Activated naive CD4-positive, alpha-beta T cell treated with anti-CD3 and anti-CD28 coated beads, Interleukin-2, amount 50 U/mL, for 24 hours (primary cell): ENCODE results near the gene TJP1.
"Not testable (repeated sequence)": the region's sequence is repeated elsewhere in the genome, so short reads cannot be mapped to it uniquely, and the experiment has no call there.

Experiments
- H3K27ac Mint-ChIP-seq: one replicate; pipeline ENCODE4 v1.8.0; 2021; ENCODE audit warnings: mild to moderate bottlenecking, mixed read lengths
- H3K27me3 Mint-ChIP-seq: one replicate; pipeline ENCODE4 v1.8.0; 2021; ENCODE audit warnings: mixed read lengths
- H3K36me3 Mint-ChIP-seq: one replicate; pipeline ENCODE4 v1.8.0; 2021; ENCODE audit warnings: mixed read lengths
- H3K4me1 Mint-ChIP-seq: one replicate; pipeline ENCODE4 v1.8.0; 2021; ENCODE audit warnings: mixed read lengths
- H3K4me3 Mint-ChIP-seq: one replicate; pipeline ENCODE4 v1.8.0; 2021; ENCODE audit warnings: mild to moderate bottlenecking, mixed read lengths
- H3K9me3 Mint-ChIP-seq: one replicate; pipeline ENCODE4 v1.8.0; 2021; ENCODE audit warnings: mixed read lengths

TJP1 gene

DNA sequence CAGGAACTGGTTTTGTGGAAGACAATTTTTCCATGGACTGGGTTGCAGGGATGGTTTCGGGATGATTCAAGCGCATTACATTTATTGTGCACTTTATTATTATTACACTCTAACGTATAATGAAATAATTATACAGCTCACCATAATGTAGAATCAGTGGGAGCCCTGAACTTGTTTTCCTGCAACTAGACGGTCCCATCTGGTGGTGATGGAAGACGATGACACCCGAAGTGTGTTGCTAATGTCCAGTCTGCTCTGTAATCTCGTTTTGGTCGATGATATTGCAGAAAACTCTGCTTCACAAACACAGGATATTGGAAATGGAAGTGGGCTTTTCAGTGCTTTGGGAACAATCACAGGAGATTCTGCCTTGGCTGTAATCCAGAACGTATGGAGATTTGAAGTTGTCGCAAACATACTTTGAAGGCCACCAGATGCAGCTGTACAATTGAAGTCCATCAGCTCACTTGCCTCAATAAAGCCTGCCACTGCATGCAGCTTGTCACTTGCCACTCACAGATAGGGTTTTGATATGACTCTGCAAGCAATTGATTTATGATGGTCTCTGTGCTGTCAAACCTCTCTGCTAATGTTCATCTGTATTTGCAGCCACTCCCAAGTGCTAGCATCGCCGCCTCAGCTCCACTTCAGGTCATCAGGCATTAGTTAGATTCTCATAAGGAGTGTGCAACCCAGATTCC, 141.7 kb downstream of the TJP1 start:
- Mint-ChIP-seq H3K27me3 (peaks cover 18% of the 10 kb centered on the region), H3K36me3 (no peaks in the 10 kb centered on the region), H3K9me3 (no peaks in the 10 kb centered on the region), H3K4me3 (no peak overlapping the region), H3K4me1 (no peaks in the 10 kb centered on the region), H3K27ac (no peak overlapping the region)

DNA sequence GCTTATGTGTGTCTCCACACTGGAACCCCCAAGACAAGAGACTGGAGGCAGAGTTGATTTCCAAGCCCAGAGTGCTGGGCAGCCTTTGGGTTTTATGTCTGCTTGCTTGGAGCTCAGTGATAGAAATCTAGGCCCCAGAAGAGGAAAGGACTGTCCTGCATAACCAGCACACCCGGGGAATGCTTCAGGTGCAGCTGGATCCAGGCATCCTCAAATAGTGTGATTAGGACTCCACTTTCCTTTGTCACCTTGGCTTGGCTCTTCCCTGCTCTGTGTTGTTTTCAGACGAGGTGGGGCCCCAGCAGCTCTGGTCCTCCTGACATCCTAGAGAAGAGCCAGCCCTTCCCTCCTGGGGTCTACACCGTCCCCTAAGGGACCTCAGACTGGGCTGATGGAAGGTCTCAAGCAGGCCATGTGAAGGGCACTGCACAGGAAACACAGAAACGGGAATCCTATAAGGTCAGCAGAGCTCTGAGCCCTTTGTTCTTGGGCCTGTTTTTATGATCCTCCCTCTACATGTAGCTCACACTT, 143.7 kb downstream of the TJP1 start:
- Mint-ChIP-seq H3K4me3 (no peak overlapping the region), H3K36me3 (no peaks in the 10 kb centered on the region), H3K4me1 (peaks cover 2% of the 10 kb centered on the region), H3K27me3 (peaks cover 24% of the 10 kb centered on the region), H3K9me3 (no peaks in the 10 kb centered on the region), H3K27ac (no peak overlapping the region)

DNA sequence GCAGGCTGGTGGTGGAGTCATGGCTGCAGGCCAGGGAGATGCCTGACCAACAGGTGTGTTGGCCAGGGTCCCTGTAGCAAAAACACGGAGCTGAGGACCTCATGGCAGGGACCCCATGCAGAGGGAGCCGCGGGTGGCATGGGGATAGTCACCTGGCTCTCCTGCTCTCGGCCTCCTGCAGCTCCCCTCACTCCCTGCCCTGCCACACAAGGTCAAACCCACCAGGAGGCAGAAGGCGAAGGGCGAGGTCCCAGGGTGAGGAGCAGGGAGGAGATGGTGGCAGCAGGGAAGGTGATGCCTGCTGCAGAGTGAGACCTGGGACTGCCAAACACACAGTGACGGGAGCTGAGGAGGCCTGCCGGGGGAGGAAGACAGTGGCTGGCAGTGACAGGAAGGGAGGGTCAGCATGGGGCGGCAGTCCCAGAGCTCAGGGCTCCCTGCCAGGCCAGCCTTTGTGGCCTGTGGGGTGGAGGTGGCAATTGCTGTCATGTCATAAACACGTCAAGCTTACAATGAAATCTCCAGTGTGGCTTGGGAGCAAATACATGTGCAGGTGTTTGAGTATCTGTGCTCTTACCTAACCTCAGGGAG, 144.3 kb downstream of the TJP1 start:
- Mint-ChIP-seq H3K36me3 (no peaks in the 10 kb centered on the region), H3K27ac (no peak overlapping the region), H3K4me3 (no peak overlapping the region), H3K4me1 (peaks cover 4% of the 10 kb centered on the region), H3K27me3 (peaks cover 29% of the 10 kb centered on the region), H3K9me3 (no peaks in the 10 kb centered on the region)

DNA sequence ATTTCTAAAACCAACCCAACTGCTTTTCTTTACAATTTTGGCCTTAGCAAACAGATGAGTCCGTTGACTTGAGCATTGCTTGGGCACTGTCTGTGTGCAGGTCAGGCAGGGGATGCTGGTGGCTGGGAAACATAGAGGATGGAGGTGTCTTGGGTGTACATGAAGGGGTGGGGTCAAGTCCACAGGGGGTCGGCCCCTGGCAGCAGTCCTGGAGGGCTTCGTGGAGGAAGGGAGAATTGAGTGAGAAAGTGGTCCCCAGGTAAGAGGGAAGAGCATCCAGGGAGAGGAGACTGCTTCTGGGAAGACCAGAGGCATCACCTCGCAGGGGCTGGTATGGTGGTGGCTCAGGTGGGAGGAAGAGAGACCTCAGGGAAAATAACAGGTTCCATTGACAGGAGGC, 144.8 kb downstream of the TJP1 start:
- no peak overlapping the region for H3K27ac Mint-ChIP-seq
- H3K36me3 Mint-ChIP-seq, result no peaks in the 10 kb centered on the region

DNA sequence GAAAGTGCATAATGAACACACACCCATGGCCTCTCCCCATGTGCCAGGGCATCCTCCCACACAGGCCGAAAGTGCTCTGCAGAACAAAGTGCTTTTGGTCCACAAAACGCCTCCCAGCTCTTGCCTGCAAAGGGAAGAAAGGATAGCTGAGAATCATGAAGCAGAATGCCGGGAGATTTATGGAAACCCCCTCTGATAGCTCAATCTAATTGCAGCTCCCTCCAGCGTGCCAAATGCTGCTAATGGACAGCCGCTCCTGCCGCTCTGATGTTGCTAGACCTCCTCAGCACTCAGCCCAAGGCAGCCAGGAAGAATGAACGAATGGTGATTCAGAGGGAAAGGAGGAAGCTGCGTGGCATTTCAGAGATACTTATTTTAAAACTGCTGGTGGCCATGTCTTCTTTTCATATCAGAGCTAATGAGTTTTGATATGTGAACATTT, 145.3 kb downstream of the TJP1 start:
- H3K4me1 Mint-ChIP-seq, result peaks cover 4% of the 10 kb centered on the region
- no peaks in the 10 kb centered on the region for H3K9me3 Mint-ChIP-seq
- H3K27me3 Mint-ChIP-seq, result peaks cover 33% of the 10 kb centered on the region
- no peak overlapping the region for H3K27ac Mint-ChIP-seq
- H3K36me3 Mint-ChIP-seq, result no peaks in the 10 kb centered on the region
- H3K4me3 Mint-ChIP-seq, result no peak overlapping the region

More for the DNA sequence above, 144.8 kb downstream of the TJP1 start:
- H3K4me1 Mint-ChIP-seq, result peaks cover 4% of the 10 kb centered on the region
- H3K4me3 Mint-ChIP-seq, result no peak overlapping the region
- H3K27me3 Mint-ChIP-seq, result peaks cover 33% of the 10 kb centered on the region
- H3K9me3 Mint-ChIP-seq, result no peaks in the 10 kb centered on the region

DNA sequence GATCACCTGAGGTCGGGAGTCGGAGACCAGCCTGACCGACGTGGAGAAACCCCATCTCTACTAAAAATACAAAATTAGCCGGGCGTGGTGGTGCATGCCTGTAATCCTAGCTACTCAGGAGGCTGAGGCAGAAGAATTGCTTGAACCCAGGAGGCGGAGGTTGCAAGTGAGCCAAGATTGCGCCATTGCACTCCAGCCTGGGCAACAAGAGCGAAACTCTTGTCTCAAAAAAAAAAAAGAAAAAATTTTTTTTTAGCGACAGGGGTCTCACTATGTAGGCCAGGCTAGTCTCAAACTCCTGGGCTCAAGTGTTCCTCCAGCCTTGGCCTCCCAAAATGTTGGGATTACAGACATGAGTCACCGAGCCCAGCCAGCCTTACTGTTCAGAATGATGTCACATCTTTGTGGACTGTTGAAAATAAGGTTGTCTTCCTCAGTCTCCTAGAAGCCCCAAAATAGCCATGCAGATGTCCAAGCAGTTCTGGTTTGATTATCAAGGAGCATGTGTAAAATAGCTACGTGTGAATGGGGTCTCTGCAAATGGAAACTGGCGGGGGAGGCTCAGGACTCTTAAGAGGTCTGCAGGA, 145.8 kb downstream of the TJP1 start:
- H3K9me3 Mint-ChIP-seq, H3K36me3 Mint-ChIP-seq, H3K27ac Mint-ChIP-seq, H3K4me1 Mint-ChIP-seq, H3K4me3 Mint-ChIP-seq: not testable (repeated sequence)
- peaks cover 33% of the 10 kb centered on the region for H3K27me3 Mint-ChIP-seq

DNA sequence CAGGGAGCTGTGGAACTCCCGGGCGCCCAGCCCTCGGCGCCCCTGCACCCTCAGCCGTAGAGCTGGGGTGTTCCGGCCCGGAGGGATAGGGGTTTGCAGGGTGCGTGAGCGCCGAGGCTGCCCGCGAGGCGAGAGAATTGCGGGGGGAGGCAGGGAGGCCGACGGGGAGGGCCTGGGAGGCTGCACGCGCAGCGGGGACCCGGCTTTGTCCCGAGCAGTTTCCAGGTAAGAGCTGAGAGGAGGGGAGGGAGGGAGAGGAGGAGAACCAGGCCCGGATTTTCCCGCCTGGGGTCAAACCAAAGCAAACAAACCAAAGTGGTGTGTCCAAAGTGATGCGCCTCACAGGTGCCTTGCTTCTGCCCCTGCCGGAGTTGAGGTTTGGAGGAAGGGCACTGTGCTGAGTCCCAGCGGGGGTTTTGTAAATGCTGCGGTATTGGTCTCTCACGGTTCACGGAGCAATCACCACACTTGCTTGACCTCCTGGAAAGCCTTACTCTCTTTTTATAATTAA, 146.4 kb downstream of the TJP1 start:
- Mint-ChIP-seq H3K4me1 (peaks cover 4% of the 10 kb centered on the region), H3K27me3 (peaks cover 33% of the 10 kb centered on the region), H3K9me3 (no peaks in the 10 kb centered on the region), H3K4me3 (no peak overlapping the region), H3K27ac (no peak overlapping the region), H3K36me3 (no peaks in the 10 kb centered on the region)

DNA sequence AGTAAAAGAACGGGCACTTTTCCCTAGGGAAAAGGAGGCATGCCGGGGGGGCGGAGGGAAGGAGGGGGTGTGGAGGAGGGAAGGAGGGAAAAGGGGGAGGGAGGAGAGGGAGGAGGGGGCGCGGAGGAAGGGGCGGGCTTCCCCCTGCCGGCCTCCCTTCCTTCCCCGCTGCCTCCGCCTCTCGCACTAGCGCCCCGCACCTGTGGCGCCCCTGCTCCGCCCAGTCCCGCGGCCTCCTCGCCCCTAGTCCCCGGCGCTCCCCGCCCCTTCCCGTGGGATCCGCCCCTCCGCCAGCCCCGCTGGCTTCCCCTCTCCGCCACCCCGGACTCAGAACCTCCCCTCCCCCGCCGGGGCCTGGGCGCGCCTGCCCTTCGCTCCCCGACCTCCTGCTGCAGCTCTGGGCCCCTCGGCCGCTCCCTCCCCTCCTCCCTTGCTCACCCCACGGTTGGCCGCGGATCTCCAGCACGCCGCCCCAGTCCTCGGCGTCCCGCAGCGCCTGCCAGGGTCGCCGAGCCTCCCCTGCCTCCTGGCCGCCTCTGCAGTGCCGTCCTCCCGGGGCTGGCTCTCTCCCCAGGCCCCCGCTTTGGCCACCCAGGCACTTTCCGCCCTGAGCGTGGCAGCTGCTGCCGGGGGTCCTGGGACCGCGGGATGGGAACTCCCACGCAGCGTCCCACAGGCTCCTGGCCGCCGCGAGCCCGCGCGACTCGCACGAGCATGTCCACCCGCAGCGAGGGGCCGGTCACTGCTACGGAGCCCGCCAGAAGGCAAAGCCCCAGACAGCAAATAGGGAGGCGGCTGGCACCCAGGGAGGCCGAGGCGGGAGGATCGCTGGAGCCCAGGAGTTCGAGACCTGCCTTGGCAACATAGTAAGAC, 147.4 kb downstream of the TJP1 start:
- H3K36me3 Mint-ChIP-seq, result no peaks in the 10 kb centered on the region
- peaks cover 35% of the 10 kb centered on the region for H3K27me3 Mint-ChIP-seq
- H3K27ac Mint-ChIP-seq, result no peak overlapping the region

DNA sequence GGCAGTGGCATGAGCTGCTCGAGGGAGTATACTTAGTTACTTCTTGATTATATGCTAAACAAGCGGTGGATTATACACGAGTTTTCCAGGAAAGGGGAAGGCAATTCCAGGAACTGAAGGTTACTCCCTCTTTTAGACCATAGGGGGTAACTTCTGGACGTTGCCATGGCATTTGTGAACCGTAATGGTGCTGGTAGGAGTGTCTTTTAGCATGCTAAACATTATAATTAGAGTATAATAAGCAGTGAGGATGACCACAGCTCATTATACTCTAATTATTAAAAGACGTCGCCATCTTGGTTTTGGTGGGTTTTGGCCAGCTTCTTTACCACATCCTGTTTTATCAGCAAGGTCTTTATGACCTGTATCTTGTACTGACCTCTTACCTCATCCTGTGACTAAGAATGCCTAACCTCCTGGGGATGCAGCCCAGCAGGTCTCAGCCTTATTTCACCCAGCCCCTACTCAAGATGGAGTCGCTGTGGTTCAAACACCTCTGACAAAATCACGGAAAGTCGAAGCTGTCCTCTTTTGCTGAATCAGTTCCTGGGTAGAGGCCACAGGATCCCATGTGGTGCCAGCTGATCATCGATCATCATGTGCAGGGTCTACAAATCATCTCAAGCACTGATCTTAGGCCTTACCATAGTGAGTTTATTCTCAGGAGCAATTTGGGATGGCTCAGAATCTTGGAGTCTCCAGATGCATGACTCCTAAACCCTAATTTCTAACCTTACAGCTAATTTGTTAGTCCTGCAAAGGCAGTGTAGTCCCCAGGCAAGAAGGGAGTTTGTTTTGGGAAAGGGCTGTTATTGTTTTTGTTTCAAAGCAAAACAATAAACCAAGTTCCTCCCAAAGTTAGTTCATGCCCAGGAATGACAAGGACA, 149.1 kb downstream of the TJP1 start:
- no peak overlapping the region for H3K4me3 Mint-ChIP-seq
- peaks cover 36% of the 10 kb centered on the region for H3K27me3 Mint-ChIP-seq
- H3K9me3 Mint-ChIP-seq, result no peaks in the 10 kb centered on the region
- peaks cover 4% of the 10 kb centered on the region for H3K4me1 Mint-ChIP-seq
- H3K36me3 Mint-ChIP-seq, result no peaks in the 10 kb centered on the region
- no peak overlapping the region for H3K27ac Mint-ChIP-seq

More for the DNA sequence above, 147.4 kb downstream of the TJP1 start:
- Mint-ChIP-seq H3K4me1 (peaks cover 4% of the 10 kb centered on the region), H3K9me3 (no peaks in the 10 kb centered on the region), H3K4me3 (no peak overlapping the region)

DNA sequence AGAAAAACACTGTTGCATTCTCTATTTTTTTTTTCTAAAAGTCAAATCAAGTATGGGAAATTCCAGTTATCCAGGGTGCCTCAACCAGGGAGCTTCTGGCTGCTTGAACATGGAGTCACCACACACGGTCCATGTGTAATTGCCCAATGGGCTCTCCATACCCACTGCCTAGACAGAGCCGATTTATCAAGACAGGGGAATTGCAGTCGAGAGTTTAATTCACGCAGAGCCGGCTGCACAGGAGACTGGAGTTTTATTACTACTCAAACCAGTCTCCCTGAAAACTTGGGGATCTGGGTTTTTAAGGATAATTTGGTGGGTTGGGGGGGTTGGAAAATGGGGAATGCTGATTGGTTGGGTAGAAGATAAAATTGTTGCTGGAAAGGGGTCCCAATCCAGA, 149.8 kb downstream of the TJP1 start:
- Mint-ChIP-seq H3K36me3 (no peaks in the 10 kb centered on the region), H3K4me3 (no peak overlapping the region), H3K27me3 (peaks cover 30% of the 10 kb centered on the region), H3K9me3 (no peaks in the 10 kb centered on the region), H3K4me1 (peaks cover 4% of the 10 kb centered on the region), H3K27ac (no peak overlapping the region)

DNA sequence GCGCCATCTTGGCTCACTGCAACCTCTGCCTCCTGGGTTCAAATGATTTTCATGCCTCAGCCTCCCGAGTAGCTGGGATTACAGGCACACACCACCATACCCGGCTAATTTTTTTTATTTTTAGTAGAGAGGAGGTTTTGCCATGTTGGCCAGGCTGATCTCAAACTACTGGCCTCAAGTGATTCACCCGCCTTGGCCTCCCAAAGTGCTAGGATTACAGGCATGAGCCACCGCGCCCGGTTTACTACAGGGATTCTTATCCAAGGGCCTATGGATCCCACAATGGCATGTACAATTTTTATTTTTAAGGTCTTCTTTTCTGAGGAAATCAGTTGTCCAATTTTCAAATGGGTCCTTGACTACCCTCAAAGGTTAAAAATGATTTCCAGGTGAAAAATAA, 150.2 kb downstream of the TJP1 start:
- not testable (repeated sequence) for H3K4me3 Mint-ChIP-seq, H3K36me3 Mint-ChIP-seq, H3K4me1 Mint-ChIP-seq, H3K9me3 Mint-ChIP-seq, H3K27ac Mint-ChIP-seq
- H3K27me3 Mint-ChIP-seq, result peaks cover 26% of the 10 kb centered on the region

DNA sequence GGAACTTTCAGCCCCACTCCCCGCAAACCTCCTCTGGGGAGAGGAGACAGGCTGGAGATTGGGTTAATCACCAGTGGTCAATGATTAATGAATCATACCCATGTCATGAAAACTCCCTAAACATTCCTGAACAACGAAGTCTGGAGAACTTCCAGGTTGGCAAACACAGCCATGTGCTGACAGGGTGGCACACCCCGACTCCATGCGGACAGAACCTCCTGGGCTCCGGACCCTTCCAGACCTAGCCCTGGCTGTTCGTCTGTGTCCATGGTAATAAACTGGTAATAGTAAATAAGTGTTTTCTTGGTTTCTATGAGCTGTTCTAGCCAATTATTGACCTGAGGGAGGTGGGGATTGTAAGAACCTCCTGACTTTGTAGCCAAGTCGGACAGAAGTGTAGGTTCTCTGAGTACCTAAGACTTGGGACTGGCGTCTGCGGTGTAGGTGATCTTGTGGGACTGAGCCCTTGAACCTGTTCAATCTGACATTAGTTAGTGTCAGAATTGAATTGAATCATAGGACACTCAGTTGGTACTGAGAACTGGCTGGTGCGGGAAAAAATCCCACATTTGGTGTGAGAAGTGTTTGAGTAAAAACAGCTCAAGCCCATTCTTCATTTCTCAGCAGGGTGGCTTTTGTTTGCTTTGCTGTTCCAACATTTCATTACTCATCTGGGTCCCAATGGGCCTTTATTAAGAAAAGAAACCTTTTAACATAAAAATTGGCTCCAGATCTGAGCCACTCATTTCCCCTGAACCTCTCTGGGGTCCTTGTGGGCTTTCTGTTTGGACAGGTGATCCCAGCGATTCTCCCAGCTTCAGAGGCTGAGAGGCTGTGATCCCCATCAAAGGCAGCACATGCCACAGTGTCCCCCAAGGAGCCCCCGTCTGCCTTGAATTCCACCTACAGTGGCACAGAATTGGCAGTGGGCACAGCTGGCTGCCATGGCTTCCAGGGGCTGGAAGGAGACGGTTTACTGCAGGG, 151.0 kb downstream of the TJP1 start:
- Mint-ChIP-seq H3K9me3 (no peaks in the 10 kb centered on the region), H3K27ac (no peak overlapping the region), H3K4me3 (no peak overlapping the region), H3K36me3 (no peaks in the 10 kb centered on the region), H3K27me3 (peaks cover 22% of the 10 kb centered on the region), H3K4me1 (peaks cover 4% of the 10 kb centered on the region)

DNA sequence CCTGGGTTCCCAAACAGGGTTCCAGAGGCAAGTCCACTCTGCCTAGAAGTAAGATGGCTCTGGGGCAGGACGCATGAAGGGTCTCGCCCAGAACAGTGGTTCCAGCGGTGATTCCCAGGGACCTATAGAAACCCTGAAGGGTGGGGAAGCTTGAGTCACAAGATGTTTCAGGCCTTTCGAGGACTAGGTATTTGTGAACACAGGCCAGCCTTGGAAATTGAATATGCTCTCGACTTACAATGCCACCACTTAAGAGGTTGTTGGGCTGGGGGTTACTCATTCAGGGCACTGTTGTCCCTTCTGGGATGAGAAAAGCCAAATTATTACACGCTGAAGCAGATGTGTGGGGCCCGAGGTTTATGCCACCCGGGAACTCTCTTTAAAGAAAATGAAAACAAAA, 152.0 kb downstream of the TJP1 start:
- peaks cover 19% of the 10 kb centered on the region for H3K27me3 Mint-ChIP-seq
- H3K9me3 Mint-ChIP-seq, result no peaks in the 10 kb centered on the region
- no peak overlapping the region for H3K27ac Mint-ChIP-seq
- peaks cover 4% of the 10 kb centered on the region for H3K4me1 Mint-ChIP-seq
- no peaks in the 10 kb centered on the region for H3K36me3 Mint-ChIP-seq
- H3K4me3 Mint-ChIP-seq, result no peak overlapping the region

DNA sequence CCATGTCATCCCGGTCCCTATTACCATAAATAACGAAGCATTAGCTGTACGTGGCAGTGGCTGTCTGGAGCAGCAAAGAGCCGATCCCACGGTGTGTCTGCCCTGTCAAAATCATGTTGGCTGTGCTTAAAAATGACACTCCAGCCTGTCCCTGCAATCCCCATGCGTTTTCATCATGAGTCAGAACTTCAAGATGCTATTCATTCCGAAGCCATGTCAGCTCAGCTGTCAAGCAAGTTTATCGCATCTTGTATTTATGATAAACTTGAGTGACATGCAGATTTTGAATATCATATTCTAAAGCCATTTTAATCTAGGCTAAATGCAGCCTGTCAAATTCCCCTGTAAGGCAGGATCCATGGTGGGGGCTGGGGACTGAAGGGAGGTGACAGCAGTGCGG, 152.4 kb downstream of the TJP1 start:
- Mint-ChIP-seq H3K4me3 (no peak overlapping the region), H3K36me3 (no peaks in the 10 kb centered on the region), H3K9me3 (no peaks in the 10 kb centered on the region), H3K27ac (no peak overlapping the region), H3K27me3 (peaks cover 22% of the 10 kb centered on the region), H3K4me1 (peaks cover 4% of the 10 kb centered on the region)
